GM19043 (cell line): ENCODE measurements around the gene USP2.
"Not testable (repeated sequence)": the region's sequence is repeated elsewhere in the genome, so short reads cannot be mapped to it uniquely, and the experiment has no call there.

Experiments used
- ATAC-seq: cut with Tn5 transposase; IDR thresholded peaks from one replicate; pipeline ENCODE4 v1.9.1; 2021; ENCODE audit warnings: low read depth; ENCODE audit not compliant: unreplicated experiment

USP2 gene

GRCh38 chr11:119414321-119414720 is 32.8 kb upstream of the USP2 start:
- ATAC-seq = no peak

GRCh38 chr11:119412072-119412471 is 30.6 kb upstream of the USP2 start:
- ATAC-seq = no peak

GRCh38 chr11:119410501-119410900 is 29.0 kb upstream of the USP2 start:
- no peak for ATAC-seq

GRCh38 chr11:119409731-119410130 is 28.2 kb upstream of the USP2 start:
- ATAC-seq = no peak

- no peak for ATAC-seq
Observed at GRCh38 chr11:119406005-119406404, 24.5 kb upstream of the USP2 start.

- ATAC-seq = not testable (repeated sequence)
Observed at GRCh38 chr11:119405448-119405847, 24.0 kb upstream of the USP2 start.

- ATAC-seq = no peak
Observed at GRCh38 chr11:119404872-119405271, 23.4 kb upstream of the USP2 start.

- ATAC-seq = no peak
Observed at GRCh38 chr11:119403021-119403420, 21.5 kb upstream of the USP2 start.

GRCh38 chr11:119402470-119402869 is 21.0 kb upstream of the USP2 start:
- ATAC-seq = no peak

GRCh38 chr11:119400860-119401259 is 19.4 kb upstream of the USP2 start:
- no peak for ATAC-seq

- ATAC-seq = no peak
Observed at GRCh38 chr11:119397740-119398139, 16.2 kb upstream of the USP2 start.

GRCh38 chr11:119396835-119397234 is 15.3 kb upstream of the USP2 start:
- ATAC-seq = no peak

GRCh38 chr11:119391275-119391674 is 9.8 kb upstream of the USP2 start:
- no peak for ATAC-seq

- ATAC-seq = no peak
Observed at GRCh38 chr11:119389611-119390254, 8.2 kb upstream of the USP2 start.

- ATAC-seq = no peak
Observed at GRCh38 chr11:119388103-119388502, 6.6 kb upstream of the USP2 start.

- no peak for ATAC-seq
Observed at GRCh38 chr11:119384332-119384731, 2.8 kb upstream of the USP2 start.

- not testable (repeated sequence) for ATAC-seq
Observed at GRCh38 chr11:119382513-119382912, 1.0 kb upstream of the USP2 start.

GRCh38 chr11:119382101-119382500 is 611 bp upstream of the USP2 start:
- ATAC-seq = no peak

GRCh38 chr11:119380827-119381180 is 686 bp downstream of the USP2 start:
- no peak for ATAC-seq

- ATAC-seq = no peak
Observed at GRCh38 chr11:119380160-119380826, 1.2 kb downstream of the USP2 start.

- no peak for ATAC-seq
Observed at GRCh38 chr11:119378851-119379465, 2.5 kb downstream of the USP2 start.
